ENCODE measurements around the gene DDX3X. TPM values are rescaled to one million over a fixed set of nuclear protein-coding genes. Genes with fewer than 3 reads are reported as not detected.

The DDX3X gene
- total and polyA plus RNA-seq, 2 experiments from 2014 or later = 68.1 to 239 TPM

DNA sequence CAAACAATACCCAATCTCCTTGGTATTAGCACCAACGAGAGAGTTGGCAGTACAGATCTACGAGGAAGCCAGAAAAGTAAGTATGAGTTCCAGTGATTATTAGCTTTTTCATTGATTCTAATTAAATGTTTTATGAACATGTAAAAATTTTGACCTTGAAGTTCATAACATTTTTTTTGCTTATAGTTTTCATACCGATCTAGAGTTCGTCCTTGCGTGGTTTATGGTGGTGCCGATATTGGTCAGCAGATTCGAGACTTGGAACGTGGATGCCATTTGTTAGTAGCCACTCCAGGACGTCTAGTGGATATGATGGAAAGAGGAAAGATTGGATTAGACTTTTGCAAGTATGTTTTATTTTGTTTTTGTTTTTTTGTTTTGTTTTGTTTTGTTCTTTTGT lies 10.1 kb downstream of the DDX3X start:
- Histone ChIP-seq H3F3A (replicated peaks; ENCODE audit: low read depth) (peaks cover 45% of the 10 kb centered on the region), H3K9me2 (ENCODE audit: insufficient read depth) (no peaks in the 10 kb centered on the region), H3K4me1 (ENCODE audit: insufficient read depth) (no peaks in the 10 kb centered on the region), H3K27me3 (ENCODE audit: insufficient read depth) (no peaks in the 10 kb centered on the region), H3K79me2 (replicated peaks; ENCODE audit: insufficient read depth) (peaks cover 59% of the 10 kb centered on the region), H3K4me3 (no peak overlapping the region), H3K36me3 (ENCODE audit: insufficient read depth) (peaks cover 79% of the 10 kb centered on the region), H2AFZ (no peak overlapping the region), H3K27ac (ENCODE audit: low read depth) (peak overlapping the region; percentile 32), H3K4me2 (no peak overlapping the region), H4K20me1 (replicated peaks; ENCODE audit: insufficient read depth) (peaks cover 7% of the 10 kb centered on the region)
- peaks cover 95% of the 10 kb centered on the region for H3K36me3 Mint-ChIP-seq (ENCODE audit: low read depth)
- no peak overlapping the region for H3K4me3 Mint-ChIP-seq
- H3K27me3 Mint-ChIP-seq (ENCODE audit: insufficient read depth, low read depth, poor library complexity) = peaks cover 5% of the 10 kb centered on the region
- TF ChIP-seq CREB1 (CRISPR knock-in tag; IDR thresholded peaks at IDR 0.05; ENCODE audit: low read depth) = no peak
- no peak for TF ChIP-seq ZNF331 (CRISPR knock-in tag; IDR thresholded peaks at IDR 0.05; ENCODE audit: low read depth)
- TF ChIP-seq EZH2 (IDR thresholded peaks at IDR 0.05; ENCODE audit: low read depth, unreplicated experiment) = no peak
- no peak for TF ChIP-seq EZH2phosphoT487 (IDR thresholded peaks at IDR 0.05; ENCODE audit: unreplicated experiment)
- H3K4me1 Mint-ChIP-seq = peaks cover 5% of the 10 kb centered on the region
- ATAC-seq (no peak), DNase-seq (ENCODE audit: low spot score) (no peak)
- H3K27ac Mint-ChIP-seq = no peak overlapping the region
- H3K9me3 Mint-ChIP-seq = no peaks in the 10 kb centered on the region

DNA sequence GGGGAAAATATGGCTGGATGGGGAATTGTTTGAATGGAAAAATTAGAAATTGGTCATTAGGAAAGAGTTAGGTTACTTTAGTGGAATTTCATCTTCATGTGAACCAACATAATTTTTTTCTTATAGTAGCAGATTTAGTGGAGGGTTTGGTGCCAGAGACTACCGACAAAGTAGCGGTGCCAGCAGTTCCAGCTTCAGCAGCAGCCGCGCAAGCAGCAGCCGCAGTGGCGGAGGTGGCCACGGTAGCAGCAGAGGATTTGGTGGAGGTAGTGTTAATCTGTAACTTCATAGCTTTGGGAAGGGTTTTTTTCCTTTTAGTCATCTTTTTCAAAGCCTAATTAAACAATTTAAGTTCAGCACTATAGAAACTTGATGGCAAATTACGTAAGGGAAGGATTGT lies 13.2 kb downstream of the DDX3X start:
- no peaks in the 10 kb centered on the region; the same call in 2 of the 3 replicates for H3K9me3 Mint-ChIP-seq
- Histone ChIP-seq H4K20me1 (replicated peaks; ENCODE audit: insufficient read depth) (peaks cover 2% of the 10 kb centered on the region), H3K36me3 (ENCODE audit: insufficient read depth) (peaks cover 67% of the 10 kb centered on the region)

DNA sequence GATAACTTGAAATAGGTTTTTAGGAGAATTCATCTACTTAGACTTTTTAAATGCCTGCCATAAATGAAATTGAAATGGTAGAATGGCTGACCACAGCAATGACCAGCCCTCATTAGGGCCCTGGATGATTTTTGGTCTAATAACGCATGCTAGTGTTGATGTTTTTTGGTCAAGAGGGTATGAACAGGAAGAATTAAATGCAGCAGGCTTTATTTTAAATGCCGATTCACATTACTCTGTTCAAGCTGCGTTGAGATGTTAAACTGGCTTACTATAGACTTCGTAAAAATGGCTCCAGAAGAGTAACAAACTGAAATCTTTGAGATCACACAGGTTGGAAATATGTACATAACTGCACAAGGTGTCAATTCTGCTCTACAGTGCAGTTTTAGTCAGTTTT lies 14.6 kb downstream of the DDX3X start:
- H3K4me3 Mint-ChIP-seq = no peak overlapping the region
- Histone ChIP-seq H3K4me1 (ENCODE audit: insufficient read depth) (peaks cover 7% of the 10 kb centered on the region; the same call in 1 of the 2 replicates), H3K79me2 (replicated peaks; ENCODE audit: insufficient read depth) (peaks cover 14% of the 10 kb centered on the region; the same call in 1 of the 2 replicates), H3K36me3 (ENCODE audit: insufficient read depth) (peaks cover 56% of the 10 kb centered on the region), H3K27ac (ENCODE audit: low read depth) (no peak overlapping the region), H2AFZ (no peak overlapping the region), H3K9me2 (ENCODE audit: insufficient read depth) (no peaks in the 10 kb centered on the region), H4K20me1 (replicated peaks; ENCODE audit: insufficient read depth) (peaks cover 2% of the 10 kb centered on the region; the same call in 1 of the 2 replicates), H3K27me3 (ENCODE audit: insufficient read depth) (no peaks in the 10 kb centered on the region), H3K4me2 (no peak overlapping the region), H3F3A (replicated peaks; ENCODE audit: low read depth) (peaks cover 23% of the 10 kb centered on the region), H3K4me3 (no peak overlapping the region)
- ATAC-seq (no peak), DNase-seq (ENCODE audit: low spot score) (no peak)
- H3K27me3 Mint-ChIP-seq (ENCODE audit: insufficient read depth, low read depth, poor library complexity) = peaks cover 14% of the 10 kb centered on the region
- no peak for TF ChIP-seq NANOG (IDR thresholded peaks at IDR 0.05; ENCODE audit: borderline replicate concordance)
- TF ChIP-seq, protein P1, sequence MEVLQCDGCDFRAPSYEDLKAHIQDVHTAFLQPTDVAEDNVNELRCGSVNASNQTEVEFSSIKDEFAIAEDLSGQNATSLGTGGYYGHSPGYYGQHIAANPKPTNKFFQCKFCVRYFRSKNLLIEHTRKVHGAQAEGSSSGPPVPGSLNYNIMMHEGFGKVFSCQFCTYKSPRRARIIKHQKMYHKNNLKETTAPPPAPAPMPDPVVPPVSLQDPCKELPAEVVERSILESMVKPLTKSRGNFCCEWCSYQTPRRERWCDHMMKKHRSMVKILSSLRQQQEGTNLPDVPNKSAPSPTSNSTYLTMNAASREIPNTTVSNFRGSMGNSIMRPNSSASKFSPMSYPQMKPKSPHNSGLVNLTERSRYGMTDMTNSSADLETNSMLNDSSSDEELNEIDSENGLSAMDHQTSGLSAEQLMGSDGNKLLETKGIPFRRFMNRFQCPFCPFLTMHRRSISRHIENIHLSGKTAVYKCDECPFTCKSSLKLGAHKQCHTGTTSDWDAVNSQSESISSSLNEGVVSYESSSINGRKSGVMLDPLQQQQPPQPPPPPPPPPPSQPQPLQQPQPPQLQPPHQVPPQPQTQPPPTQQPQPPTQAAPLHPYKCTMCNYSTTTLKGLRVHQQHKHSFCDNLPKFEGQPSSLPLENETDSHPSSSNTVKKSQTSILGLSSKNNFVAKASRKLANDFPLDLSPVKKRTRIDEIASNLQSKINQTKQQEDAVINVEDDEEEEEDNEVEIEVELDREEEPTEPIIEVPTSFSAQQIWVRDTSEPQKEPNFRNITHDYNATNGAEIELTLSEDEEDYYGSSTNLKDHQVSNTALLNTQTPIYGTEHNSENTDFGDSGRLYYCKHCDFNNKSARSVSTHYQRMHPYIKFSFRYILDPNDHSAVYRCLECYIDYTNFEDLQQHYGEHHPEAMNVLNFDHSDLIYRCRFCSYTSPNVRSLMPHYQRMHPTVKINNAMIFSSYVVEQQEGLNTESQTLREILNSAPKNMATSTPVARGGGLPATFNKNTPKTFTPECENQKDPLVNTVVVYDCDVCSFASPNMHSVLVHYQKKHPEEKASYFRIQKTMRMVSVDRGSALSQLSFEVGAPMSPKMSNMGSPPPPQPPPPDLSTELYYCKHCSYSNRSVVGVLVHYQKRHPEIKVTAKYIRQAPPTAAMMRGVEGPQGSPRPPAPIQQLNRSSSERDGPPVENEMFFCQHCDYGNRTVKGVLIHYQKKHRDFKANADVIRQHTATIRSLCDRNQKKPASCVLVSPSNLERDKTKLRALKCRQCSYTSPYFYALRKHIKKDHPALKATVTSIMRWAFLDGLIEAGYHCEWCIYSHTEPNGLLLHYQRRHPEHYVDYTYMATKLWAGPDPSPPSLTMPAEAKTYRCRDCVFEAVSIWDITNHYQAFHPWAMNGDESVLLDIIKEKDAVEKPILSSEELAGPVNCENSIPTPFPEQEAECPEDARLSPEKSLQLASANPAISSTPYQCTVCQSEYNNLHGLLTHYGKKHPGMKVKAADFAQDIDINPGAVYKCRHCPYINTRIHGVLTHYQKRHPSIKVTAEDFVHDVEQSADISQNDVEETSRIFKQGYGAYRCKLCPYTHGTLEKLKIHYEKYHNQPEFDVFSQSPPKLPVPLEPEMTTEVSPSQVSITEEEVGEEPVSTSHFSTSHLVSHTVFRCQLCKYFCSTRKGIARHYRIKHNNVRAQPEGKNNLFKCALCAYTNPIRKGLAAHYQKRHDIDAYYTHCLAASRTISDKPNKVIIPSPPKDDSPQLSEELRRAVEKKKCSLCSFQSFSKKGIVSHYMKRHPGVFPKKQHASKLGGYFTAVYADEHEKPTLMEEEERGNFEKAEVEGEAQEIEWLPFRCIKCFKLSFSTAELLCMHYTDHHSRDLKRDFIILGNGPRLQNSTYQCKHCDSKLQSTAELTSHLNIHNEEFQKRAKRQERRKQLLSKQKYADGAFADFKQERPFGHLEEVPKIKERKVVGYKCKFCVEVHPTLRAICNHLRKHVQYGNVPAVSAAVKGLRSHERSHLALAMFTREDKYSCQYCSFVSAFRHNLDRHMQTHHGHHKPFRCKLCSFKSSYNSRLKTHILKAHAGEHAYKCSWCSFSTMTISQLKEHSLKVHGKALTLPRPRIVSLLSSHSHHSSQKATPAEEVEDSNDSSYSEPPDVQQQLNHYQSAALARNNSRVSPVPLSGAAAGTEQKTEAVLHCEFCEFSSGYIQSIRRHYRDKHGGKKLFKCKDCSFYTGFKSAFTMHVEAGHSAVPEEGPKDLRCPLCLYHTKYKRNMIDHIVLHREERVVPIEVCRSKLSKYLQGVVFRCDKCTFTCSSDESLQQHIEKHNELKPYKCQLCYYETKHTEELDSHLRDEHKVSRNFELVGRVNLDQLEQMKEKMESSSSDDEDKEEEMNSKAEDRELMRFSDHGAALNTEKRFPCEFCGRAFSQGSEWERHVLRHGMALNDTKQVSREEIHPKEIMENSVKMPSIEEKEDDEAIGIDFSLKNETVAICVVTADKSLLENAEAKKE (CRISPR knock-in tag; IDR thresholded peaks at IDR 0.05) = no peak
- peaks cover 73% of the 10 kb centered on the region for H3K36me3 Mint-ChIP-seq (ENCODE audit: low read depth)
- H3K9me3 Mint-ChIP-seq = no peaks in the 10 kb centered on the region; the same call in 2 of the 3 replicates
- peaks cover 8% of the 10 kb centered on the region for H3K4me1 Mint-ChIP-seq
- no peak overlapping the region for H3K27ac Mint-ChIP-seq

More for the DNA sequence above, 13.2 kb downstream of the DDX3X start:
- Histone ChIP-seq H3K9me2 (ENCODE audit: insufficient read depth) (no peaks in the 10 kb centered on the region), H3K27ac (ENCODE audit: low read depth) (no peak overlapping the region), H3K4me3 (no peak overlapping the region), H3K27me3 (ENCODE audit: insufficient read depth) (no peaks in the 10 kb centered on the region), H3K4me2 (no peak overlapping the region), H3K4me1 (ENCODE audit: insufficient read depth) (peaks cover 7% of the 10 kb centered on the region; the same call in 1 of the 2 replicates), H2AFZ (no peak overlapping the region), H3K79me2 (replicated peaks; ENCODE audit: insufficient read depth) (peaks cover 27% of the 10 kb centered on the region), H3F3A (replicated peaks; ENCODE audit: low read depth) (peaks cover 31% of the 10 kb centered on the region)
- H3K36me3 Mint-ChIP-seq (ENCODE audit: low read depth) = peaks cover 87% of the 10 kb centered on the region
- H3K4me3 Mint-ChIP-seq = no peak overlapping the region
- peaks cover 14% of the 10 kb centered on the region for H3K27me3 Mint-ChIP-seq (ENCODE audit: insufficient read depth, low read depth, poor library complexity)
- TF ChIP-seq, protein P2, sequence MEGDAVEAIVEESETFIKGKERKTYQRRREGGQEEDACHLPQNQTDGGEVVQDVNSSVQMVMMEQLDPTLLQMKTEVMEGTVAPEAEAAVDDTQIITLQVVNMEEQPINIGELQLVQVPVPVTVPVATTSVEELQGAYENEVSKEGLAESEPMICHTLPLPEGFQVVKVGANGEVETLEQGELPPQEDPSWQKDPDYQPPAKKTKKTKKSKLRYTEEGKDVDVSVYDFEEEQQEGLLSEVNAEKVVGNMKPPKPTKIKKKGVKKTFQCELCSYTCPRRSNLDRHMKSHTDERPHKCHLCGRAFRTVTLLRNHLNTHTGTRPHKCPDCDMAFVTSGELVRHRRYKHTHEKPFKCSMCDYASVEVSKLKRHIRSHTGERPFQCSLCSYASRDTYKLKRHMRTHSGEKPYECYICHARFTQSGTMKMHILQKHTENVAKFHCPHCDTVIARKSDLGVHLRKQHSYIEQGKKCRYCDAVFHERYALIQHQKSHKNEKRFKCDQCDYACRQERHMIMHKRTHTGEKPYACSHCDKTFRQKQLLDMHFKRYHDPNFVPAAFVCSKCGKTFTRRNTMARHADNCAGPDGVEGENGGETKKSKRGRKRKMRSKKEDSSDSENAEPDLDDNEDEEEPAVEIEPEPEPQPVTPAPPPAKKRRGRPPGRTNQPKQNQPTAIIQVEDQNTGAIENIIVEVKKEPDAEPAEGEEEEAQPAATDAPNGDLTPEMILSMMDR (conservative IDR thresholded peaks at IDR 0.05; ENCODE audit: low read depth in 2 of 2) = no peak
- H3K4me1 Mint-ChIP-seq = peaks cover 6% of the 10 kb centered on the region
- H3K27ac Mint-ChIP-seq = 0 out of 2 replicates have a peak overlapping the region, but pooled peaks have one; percentile 75
- no peak for DNase-seq (ENCODE audit: low spot score)
- no peak for ATAC-seq

All from GM23338 (cell line).